CD4-positive, alpha-beta T cell treated with Interleukin-1 beta for 1 hour (primary cell): ENCODE results near the gene ACACA.

Experiments used
- DNase-seq, 2 donors: peaks; one replicate each; pipeline ENCODE4 v3.0.0-alpha.2; 2020 to 2022

The ACACA gene

DNA sequence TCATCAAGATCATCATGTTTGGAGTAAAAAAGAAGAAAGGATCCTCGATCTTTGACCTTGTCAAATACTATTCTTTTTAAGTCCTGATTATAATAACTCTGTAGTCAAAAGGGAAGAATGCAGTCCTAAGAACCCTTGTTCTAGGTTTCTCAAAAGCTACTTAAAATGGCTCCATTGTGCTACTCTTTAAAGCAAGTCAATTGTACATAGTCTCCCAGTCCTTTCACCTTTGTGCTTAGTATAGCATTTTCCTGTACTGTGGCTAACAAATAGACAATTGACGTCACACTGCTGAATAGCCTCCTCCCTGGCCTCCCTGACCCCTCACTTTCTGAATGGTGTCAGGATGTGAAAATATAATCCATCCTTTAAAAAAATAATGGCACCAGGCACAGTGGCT is 285.0 kb downstream of the ACACA start:
- DNase-seq: no peak

DNA sequence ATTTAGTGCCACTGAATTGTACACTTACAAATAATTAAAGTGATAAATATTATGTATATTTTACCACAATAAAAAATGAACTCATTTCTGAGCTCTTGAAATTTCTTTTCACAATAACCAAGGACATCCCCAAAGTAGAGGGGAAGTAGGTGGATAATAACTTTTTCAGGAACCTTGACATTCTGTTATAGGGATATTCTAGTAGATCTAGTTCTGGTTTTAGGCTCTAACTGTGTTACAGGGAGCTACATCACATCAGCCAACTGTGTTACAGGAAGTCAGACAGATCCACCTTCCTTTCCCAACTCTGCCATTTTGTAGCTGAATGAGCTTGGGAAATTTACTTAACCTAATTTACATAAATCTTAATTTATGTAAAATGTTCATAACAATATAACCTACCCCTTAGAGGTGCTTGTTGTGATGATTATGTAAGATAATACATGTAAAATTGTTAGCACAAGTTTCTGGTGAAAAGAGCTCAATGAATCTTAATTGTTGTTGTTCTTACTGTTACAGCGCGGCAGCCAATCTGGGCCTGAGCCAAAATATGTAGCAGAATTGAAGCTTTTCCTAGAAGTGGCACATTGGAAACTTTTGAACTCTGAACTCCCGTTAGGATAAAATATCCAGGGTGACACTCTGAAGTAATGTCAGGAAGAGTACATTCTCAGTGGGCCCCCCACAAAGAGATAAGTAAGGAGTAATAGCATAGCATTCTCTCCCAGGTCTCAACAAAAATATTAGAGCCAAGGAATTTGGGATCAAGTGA is 288.1 kb downstream of the ACACA start:
- DNase-seq: no peak

DNA sequence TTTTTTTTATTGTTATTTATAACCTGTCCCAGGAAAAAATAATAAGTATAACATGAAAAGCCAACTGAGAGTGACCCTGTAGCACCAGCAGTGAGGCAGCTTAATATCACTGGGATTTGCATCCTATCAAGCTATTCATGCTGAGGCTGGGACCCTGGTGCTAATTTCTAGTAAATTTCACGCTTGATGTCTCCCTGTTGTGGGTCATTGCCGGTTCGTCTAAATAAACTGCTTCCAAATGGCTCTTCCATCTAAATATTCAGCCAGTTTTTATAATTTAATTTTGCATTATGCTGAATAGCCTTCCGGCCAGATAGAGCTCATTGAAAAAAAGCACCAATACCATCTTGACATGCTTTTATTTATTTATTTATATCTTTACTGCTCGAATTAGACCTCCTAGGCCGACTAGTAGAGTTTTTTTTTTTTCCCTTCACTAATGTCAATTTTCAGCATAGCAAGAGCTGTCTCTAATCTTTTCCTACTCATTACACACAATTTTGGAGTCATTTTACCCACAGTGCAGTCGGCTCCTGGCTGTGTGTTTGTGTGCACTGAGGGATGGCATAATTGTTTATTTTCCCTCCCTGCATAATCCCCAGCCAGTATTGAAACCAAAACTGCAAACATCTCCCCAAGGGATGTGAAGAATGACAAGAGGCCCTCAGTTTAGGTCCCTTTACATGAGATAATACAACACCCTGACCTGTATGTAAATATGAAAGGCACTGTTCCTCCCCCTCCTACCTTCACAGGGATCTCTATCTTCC is 289.1 kb downstream of the ACACA start:
- no peak for DNase-seq

DNA sequence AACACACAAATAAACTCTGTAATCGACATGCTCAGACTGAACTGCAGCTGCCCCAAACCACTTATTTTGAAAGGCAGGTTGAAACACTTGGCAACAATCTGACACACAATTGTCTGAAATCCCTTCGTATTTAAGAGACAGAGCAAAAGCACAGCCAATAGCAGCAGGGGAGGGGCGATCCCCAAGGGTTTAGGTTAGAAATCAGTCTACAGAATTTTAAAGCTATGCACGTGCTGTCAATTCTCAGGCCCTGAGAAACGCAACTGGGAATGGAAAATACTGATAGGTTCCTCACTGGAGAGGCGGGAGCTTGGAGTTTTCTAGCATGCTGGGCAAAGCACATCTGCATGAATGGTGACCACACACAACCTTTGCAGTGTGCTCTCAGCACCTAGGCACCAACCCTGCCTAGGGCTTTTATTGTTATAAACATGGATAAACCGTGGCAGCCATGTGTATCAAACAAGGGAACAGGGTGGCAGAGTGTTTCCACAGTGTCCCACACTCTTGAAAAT is 289.9 kb downstream of the ACACA start:
- no peak for DNase-seq

DNA sequence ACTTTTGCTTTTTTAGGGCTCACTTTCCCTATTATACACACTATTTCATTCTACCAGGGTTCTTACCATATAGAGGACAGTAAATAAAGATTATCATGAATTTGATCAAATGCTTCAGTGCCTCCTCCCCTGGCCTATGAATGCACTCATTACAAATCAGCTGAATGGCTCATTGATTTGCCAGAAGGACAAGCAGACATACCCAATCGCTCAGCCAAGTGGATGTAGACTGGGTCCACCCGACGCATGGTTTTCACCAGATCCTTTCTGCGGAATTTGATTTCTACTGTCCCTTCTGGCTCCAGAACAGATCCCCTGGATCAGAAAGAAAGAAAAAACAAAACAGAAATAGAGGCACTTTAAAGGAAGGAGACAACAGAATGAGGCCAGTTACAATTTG is 295.3 kb downstream of the ACACA start:
- no peak for DNase-seq

DNA sequence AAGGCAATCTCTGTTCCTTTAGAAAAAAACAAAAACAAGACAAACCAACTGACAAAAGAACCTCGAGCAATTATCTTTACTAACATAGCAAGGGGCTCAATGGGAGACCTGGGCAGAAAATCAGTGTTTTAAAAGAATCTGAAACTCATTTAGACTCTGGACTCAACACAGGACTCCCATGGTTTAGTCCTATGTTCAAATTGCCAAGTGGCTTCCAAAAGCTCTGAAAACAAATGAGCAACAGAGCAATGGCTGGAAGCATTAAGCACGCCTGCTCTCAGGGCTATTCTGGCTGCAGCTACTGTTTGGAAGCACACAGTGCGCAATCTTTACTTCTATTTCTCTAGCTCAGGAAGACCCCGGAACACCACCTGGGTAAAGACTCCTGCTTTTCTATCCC is 295.9 kb downstream of the ACACA start:
- DNase-seq: no peak

DNA sequence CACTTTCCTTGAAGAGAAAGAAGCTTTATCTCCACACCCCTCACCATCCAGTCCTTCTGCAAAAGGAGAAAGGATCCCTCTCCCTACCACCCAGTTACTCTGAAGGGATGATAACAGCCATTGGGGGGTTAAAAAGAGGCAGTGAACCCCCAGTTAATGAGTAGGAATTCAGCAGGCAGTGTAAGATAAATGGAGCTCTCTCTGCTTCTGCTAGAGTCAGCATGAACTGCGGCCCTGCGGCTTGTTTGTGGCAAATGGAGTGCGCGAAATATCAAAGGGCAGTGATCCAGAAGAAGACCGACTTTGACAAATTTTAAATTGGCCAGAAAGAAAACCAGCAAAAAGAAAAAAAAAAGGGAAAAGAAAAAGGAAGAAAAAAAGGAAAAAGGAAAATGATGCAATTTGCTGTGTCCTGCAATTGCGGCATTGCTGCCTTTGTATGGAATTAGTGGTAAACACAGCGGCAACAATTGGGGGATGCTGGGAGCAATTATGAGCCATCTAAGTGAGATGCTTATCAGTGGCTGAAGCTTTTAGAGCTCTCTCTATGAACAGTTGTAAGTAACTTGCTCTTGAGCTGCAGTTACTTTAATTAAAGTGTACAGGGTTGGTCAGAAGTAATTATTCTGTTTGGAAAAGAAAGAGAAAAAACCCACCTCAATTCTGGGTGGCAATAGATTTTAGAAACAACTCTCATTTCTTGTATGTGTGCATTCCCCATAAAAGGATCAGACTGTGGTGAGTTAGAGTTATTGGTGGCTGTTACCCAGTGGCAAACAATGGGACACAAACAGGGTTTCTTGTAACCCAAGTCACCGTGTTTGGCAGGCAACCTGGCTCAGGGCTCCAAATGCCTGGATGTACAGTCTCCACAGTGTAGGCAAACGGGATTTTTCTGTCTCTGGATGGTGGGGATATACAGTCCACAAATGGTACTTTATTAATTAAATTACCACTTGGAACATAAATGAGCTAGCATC is 296.6 kb downstream of the ACACA start:
- DNase-seq: no peak

DNA sequence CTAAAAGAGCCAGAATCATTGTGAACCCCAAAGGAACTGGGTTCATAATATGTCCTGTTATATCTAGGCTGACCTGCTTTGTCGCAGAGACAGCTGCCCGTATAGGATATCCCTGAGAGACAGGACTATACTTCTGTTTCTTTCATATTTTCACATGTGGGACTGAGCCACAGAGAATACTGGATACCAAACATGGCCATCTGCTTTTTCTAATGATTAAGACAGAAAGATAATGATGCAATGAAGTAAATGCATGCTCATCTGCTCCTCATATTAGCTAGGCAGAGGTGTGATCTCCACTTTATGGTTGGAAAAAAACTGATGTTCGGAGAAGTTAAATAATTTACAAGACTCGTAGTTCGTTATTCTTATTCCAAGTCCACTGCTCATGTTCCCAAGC is 297.5 kb downstream of the ACACA start:
- DNase-seq: no peak

DNA sequence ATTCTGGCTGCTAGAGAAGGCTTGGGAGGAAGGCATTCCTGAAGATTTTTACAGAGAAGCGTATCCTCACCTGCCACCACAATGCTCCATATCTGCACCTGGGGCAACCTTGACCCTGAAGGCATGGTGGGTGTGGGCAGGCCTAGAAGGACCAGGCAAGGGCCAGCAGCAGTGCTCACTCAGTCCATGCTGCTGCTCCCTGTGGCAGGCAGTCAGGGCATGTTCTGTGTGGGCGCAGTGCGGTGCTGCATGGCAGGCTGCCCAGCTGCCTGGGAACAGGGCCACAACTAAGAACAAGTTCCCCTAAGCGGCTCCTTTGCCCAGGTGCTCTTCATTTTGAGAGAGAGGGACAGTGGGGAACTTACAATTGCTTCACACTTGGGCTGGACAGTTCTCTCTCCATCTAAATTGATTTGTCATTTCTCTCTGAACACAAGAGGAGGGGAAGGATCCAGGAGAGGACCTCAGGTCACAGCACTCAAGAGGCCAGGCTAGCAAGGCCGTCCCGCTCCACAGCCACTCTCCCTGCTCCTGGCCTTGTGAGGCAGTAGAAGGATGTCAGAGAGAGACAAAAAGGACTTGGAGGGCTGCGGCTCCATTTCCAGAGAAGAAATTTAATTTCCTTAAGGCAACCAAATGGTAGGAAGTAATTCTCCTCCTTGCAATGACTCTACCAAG is 299.1 kb downstream of the ACACA start:
- no peak for DNase-seq

DNA sequence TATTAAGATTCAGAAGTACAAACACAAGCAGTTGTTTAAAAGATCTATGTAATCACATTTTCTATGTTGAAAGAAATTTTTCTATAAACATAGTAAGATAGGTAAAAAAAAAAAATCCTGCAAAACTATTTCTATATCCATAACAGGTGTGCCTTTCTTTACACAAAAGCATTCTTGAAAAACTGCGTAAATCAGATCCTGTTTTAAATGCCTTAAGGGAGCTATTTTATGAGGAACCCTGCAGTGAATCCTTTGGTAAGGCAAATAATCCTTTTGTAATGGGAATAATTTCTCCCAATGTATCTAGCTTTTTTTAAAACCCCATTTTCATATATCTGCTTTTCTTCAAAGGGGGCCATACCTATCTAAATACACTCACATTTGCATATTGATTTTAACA is 300.6 kb downstream of the ACACA start:
- DNase-seq: no peak

DNA sequence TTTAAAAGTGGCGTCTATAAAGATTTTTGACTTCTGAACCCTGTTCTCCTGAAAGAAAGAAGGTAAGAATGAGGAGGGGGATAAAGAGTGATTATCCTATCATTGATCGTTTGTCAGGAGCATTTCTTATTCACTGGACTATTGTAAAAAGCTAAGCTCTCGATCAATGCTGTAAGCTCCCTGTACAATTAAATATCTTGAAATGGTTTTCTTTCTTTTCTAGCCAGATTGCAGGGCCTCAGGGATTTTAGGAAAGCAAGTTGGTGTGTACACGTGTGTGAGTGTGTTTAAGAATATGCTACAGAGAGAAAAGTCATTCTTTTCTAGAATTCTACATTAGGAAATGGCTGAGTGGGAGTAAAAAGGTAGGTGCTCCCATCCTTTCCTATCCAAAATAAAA is 303.4 kb downstream of the ACACA start:
- no peak for DNase-seq

DNA sequence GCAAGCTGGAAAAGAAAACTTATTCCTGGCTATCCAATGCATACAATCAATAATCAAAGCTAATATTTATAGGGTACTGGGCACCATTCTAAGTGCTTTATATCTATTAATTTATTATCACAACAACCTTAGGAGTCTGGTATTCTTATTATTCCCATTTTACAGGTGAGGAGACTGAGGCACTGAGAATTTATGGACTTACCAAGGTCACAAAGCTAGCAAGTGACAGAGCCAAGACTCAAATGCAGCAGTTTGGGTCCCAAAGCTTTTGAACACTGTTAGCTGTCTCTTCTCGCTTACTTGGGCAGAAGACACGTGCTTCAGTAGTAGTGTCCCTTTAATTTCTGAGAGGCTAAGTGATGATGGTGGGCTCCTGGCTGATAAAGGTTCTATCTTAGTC is 305.3 kb downstream of the ACACA start:
- DNase-seq: no peak

DNA sequence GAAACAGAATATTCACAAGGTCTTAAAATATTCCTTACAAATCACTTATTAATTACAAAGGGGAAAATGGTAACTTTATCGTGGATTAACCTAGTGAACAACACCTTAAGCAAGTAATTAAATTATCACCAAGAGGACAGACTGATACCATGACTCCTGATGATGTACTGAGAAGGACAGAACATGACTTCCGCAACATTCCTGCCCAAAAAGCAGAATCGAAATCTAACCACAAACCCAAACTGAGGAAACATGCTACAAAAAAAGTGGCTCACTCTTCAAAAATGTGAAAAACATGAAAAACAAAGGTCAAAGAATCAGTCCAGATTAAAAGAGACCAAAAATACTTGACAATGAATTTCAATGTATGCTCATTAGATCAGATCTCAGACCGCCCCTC is 306.4 kb downstream of the ACACA start:
- no peak for DNase-seq

DNA sequence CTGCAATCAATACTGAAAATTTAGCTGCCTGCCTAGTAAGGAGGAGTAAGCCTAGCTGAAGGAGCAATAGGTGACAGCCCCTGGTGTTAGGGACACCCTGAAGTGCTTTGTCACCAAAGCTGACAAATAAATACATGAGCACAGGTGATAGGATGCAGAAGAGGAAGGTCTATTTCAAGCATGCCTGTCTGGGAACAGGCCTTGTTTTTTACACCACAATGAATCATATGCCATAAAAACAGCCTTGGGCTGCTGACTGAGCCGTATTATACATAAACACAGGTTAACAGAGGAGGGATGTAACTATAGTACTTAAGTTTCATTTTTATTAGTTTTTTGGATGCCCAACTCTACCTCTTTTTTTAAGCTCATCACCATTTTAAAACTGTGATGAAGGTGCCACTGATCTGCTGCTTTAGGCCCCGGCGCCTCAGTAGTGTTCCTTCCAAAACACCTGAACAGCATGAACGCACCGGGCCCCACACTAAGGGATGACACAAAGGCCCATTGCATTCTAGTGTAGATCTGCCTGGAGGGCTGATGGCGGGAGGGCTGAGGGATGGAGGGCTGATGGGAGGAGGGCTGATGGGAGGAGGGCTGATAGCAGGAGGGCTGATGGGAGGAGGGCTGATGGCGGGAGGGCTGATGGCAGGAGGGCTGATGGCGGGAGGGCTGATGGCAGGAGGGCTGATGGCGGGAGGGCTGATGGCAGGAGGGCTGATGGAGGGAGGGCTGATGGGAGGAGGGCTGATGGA is 307.5 kb downstream of the ACACA start:
- no peak for DNase-seq

DNA sequence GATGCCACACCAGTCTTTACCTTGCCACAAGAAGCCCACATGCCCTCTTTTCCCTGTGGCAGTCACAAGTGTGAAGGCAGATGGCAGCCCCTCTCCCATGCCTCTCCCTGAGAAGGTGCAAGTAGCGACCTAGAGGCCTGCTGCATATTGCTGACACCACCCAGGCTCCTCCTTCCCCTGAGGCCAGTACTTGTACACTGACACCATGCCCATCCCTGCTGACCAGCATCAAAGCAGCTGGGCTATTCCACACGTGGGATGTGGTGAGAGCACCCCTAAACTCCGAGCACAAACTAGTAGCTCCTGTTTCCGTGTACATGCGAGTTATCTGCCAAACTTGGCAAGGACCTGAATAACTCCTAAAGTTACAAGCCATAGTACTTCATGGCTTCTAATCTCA is 308.5 kb downstream of the ACACA start:
- DNase-seq: no peak

DNA sequence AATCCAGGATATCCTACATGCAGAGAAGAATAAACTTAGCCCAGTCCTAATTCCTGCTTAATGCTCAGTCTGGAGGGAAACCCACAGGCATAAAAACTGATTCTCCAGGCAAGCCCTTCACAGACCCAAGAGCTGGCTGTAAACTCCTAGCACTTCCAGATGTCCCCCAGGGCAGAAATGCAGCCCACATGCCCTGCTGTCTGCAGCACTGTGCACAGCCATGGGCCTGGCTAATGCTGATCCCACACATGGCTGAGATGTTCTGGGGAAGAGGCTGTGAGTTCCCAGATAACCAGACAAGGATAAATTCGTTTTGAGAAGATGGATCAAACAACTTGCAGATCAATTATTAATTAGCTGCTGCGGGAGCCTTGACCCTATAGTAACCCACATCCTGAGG is 309.5 kb downstream of the ACACA start:
- no peak for DNase-seq

DNA sequence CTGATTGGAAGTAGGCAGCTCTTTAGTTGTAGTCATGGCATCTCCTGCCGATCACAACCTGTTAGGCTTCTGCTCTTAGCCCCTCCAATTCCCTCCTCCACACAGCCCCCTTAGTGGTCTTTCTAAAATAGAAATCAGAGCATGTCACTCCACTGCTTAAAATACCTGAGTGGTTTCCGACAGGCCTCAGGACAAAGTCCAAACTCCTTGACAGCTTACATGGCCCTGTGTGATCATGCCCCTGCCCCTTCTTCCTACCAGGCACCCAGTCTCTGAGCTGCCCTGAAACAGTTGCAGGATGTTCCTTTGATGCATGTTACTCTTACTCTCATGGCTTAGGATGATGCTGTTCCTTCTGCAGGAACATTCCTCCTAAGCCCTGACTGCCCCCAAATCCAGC is 310.6 kb downstream of the ACACA start:
- no peak for DNase-seq

DNA sequence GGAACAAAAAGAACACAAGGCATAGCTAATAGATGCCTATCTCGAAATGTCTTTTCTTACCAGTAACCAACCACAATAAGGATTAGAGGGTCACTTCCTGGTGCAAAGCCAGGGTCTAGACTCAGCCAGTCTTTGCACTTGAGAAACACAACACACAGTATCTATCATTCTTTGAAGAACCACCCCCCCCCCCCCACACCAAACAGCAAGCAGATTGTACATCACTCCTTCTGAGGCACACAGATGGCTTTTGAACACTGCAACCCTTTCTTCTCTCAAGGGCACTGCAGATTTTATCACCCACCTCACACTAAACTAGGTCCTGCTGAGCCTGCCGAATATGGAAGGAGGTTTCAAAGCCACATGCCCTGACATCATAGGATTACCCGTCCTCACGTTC is 312.2 kb downstream of the ACACA start:
- no peak for DNase-seq

DNA sequence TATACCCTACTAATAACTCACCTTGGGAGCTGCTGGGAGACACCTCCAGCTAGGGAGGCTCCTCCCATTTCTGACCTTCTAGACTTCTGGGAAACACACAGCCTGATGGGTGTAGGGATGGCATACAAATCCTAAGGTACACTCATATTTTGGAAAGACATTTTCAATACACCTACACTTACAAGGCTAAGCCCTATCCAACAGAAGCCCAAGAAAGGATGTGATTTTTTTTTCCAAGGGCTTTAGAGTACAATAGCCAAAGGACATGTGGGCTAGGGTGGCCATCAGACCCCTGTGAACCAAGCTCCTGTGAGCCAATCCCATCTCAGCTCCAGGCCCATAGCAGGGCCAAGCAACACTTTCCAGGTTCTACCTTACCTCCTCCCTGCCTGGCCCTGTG is 313.9 kb downstream of the ACACA start:
- DNase-seq: no peak

DNA sequence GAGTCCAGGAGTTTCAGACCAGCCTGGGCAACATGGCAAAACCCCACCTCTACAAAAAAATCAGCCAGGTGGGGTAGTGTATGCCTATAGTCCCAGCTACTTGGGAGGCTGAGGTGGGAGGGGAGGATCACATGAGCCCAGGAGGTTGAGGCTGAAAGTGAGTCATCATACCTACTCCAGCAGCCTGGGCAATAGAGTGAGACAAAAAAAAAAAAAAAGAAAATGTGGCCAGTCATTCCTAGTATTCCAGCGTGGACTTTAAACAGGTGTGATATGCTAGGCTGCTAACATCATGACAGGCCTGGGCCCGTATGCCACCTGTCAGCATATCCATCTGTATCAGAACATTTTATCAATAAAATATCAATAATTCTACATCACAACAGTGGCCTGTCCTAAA is 314.6 kb downstream of the ACACA start:
- DNase-seq: no peak

DNA sequence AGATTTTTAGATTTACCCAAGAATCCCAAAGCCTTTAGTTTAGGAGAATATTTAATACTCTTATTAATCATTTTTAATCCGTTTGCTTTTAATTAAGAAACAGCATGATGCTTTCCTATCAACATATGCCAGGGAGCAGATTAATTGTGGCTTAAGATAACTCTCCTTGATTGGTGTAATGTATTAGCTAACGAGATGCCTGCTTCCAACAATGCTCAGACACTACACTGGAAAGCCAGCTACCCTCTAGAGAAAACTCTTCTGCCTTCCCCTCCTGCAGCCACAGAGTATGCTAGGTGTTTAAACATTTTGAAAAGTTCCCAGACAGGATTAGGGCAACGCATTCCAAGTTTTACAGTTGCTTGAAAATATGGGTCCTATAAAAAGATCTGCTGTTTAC is 315.7 kb downstream of the ACACA start:
- DNase-seq: no peak

DNA sequence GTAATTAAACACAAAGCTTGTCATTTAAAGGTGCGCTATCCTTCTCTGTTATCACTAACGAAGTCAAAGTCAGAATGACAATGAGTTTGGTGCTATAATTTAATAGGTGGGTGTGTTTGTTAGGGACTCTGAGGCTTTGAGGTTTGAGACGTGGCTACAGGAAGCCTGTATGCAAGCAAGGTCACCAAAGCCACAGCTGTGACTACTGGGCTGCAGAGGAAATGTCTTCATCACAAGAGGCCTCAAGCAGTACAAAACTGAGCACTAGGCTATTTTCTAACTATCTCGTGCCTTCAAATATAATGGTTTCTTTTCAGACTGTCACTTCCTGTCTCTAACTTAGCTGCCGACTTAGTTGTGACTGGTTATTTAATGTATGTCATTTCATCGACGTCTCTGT is 316.7 kb downstream of the ACACA start:
- peak; percentile 74 to 76 for DNase-seq
